Caco-2 (cell line): Measurements from ENCODE around the gene NAB1. TPM values are rescaled to one million over a fixed set of nuclear protein-coding genes. Genes with fewer than 3 reads are reported as not detected.

ENCODE experiments used
- BruUV-seq: library from RNA; stranded (reverse); fragments of 400-500 nt; replicated peaks from 2 replicates; lab custom pipeline; 2021; lab: Mats Ljungman, UMichigan
- CTCF ChIA-PET: fragments of 300-600 bp; sonication (Branson Sonifier 250); formaldehyde crosslinking; loops from one replicate; lab custom pipeline; 2022; ENCODE audit warnings: antibody characterized with exemption; lab: Charles Lee
- POLR2A ChIA-PET: fragments of 300-600 bp; sonication (Branson Sonifier 250); formaldehyde crosslinking; loops from one replicate; lab custom pipeline; 2022; ENCODE audit warnings: antibody characterized with exemption; lab: Charles Lee
- DNase-seq, 2 experiments: peaks; one replicate each; pipeline versions ENCODE4 v3.0.0 to v3.0.0-alpha.2; 2020 to 2022
- H3K27me3 ChIP-seq: replicated peaks from 2 replicates; pipeline ENCODE4 v1.6.0; 2011; ENCODE audit warnings: low read length; ENCODE audit not compliant: control insufficient read depth, insufficient read depth
- H3K36me3 ChIP-seq: 2 replicates; pipeline ENCODE4 v1.5.1; 2011; ENCODE audit warnings: low read length; ENCODE audit not compliant: control insufficient read depth, insufficient read depth
- H3K4me1 ChIP-seq: fragments of 250-450 bp; sonication (Bioruptor Pico); 2 replicates; pipeline ENCODE4 v1.5.1; 2020; ENCODE audit warnings: mild to moderate bottlenecking
- H3K4me3 ChIP-seq: 2 replicates; pipeline ENCODE4 v1.5.1; 2011; ENCODE audit warnings: low read depth, mild to moderate bottlenecking, control low read depth, low read length
- H3K9me3 ChIP-seq: fragments of 250-450 bp; sonication (Bioruptor Pico); 2 replicates; pipeline ENCODE4 v1.5.1; 2020; ENCODE audit warnings: mild to moderate bottlenecking, moderate library complexity
- H3K27ac Mint-ChIP-seq: one replicate; pipeline ENCODE4 v1.8.0; 2022; ENCODE audit warnings: mixed read lengths; ENCODE audit not compliant: unreplicated experiment
- H3K27me3 Mint-ChIP-seq: one replicate; pipeline ENCODE4 v1.8.0; 2022; ENCODE audit warnings: mixed read lengths; ENCODE audit not compliant: insufficient read depth, unreplicated experiment
- H3K36me3 Mint-ChIP-seq: one replicate; pipeline ENCODE4 v1.8.0; 2022; ENCODE audit warnings: mild to moderate bottlenecking, mixed read lengths; ENCODE audit not compliant: insufficient read depth, unreplicated experiment
- H3K4me1 Mint-ChIP-seq: one replicate; pipeline ENCODE4 v1.8.0; 2022; ENCODE audit warnings: low read depth, mixed read lengths; ENCODE audit not compliant: unreplicated experiment
- H3K4me3 Mint-ChIP-seq: one replicate; pipeline ENCODE4 v1.8.0; 2022; ENCODE audit warnings: mild to moderate bottlenecking, moderate library complexity, mixed read lengths; ENCODE audit not compliant: unreplicated experiment
- H3K9me3 Mint-ChIP-seq: one replicate; pipeline ENCODE4 v1.8.0; 2022; ENCODE audit warnings: mixed read lengths; ENCODE audit not compliant: unreplicated experiment
- CTCF ChIP-seq, 2 experiments: fragments of 200-600 bp in 1 of 2; IDR thresholded peaks; 1 replicate in 1 of 2; 2 replicates in 1 of 2; pipeline versions ENCODE4 v1.5.1 to v1.8.0; 2011 to 2022; ENCODE audit warnings: antibody characterized with exemption in 1 of 2, control low read depth in 1 of 2, inconsistent platforms in 1 of 2, low read depth in 1 of 2, low read length in 1 of 2, mild to moderate bottlenecking in 1 of 2, moderate library complexity in 1 of 2; ENCODE audit not compliant: insufficient read depth in 1 of 2, severe bottlenecking in 1 of 2, unreplicated experiment in 1 of 2
- intact Hi-C: fragments of 100-400 bp; cut with micrococcal nuclease; formaldehyde crosslinking; loops from one replicate; pipeline ENCODE4 v1.10.0; 2022; ENCODE audit not compliant: unreplicated experiment
- total RNA-seq: library from RNA; stranded (reverse); gene quantifications from 2 replicates; pipeline ENCODE4 v1.2.3, GENCODE V29; 2022

The NAB1 gene
- total RNA-seq, 1 experiment from 2014 or later: 88.1 TPM

GRCh38 chr2:190634381-190634780 is 14.5 kb upstream of the NAB1 start:
- H3K27me3 ChIP-seq: no peaks in the 10 kb centered on the region
- TF ChIP-seq CTCF (IDR thresholded peaks at IDR 0.05; ENCODE audit: insufficient read depth in 1 of 2, low read depth in 1 of 2, low read length in 1 of 2, severe bottlenecking in 1 of 2, unreplicated experiment in 1 of 2): no peak
- CTCF ChIA-PET: no interaction called here
- DNase-seq: no peak
- no peaks in the 10 kb centered on the region for H3K9me3 ChIP-seq
- no peaks in the 10 kb centered on the region for H3K27me3 Mint-ChIP-seq
- no peak overlapping the region for H3K4me3 ChIP-seq
- no peak overlapping the region for H3K4me3 Mint-ChIP-seq
- no peaks in the 10 kb centered on the region for H3K9me3 Mint-ChIP-seq
- no TSS peak for BruUV-seq
- intact Hi-C loops: no loop called here
- H3K4me1 Mint-ChIP-seq: peaks cover 23% of the 10 kb centered on the region
- H3K36me3 ChIP-seq: no peaks in the 10 kb centered on the region
- no peaks in the 10 kb centered on the region for H3K36me3 Mint-ChIP-seq
- POLR2A ChIA-PET: no interaction called here
- H3K4me1 ChIP-seq: peaks cover 24% of the 10 kb centered on the region
- H3K27ac Mint-ChIP-seq: no peak overlapping the region

- no TSS peak for BruUV-seq
- H3K9me3 ChIP-seq: no peaks in the 10 kb centered on the region
- no peaks in the 10 kb centered on the region for H3K36me3 ChIP-seq
- peaks cover 23% of the 10 kb centered on the region for H3K4me1 Mint-ChIP-seq
- no peaks in the 10 kb centered on the region for H3K36me3 Mint-ChIP-seq
- ChIA-PET CTCF (no interaction called here), POLR2A (no interaction called here)
- TF ChIP-seq CTCF (IDR thresholded peaks at IDR 0.05; ENCODE audit: insufficient read depth in 1 of 2, low read depth in 1 of 2, low read length in 1 of 2, severe bottlenecking in 1 of 2, unreplicated experiment in 1 of 2): peak in 1 of 2 experiments; percentile 13
- no peaks in the 10 kb centered on the region for H3K27me3 Mint-ChIP-seq
- DNase-seq: no peak
- no peak overlapping the region for H3K4me3 Mint-ChIP-seq
- peaks cover 24% of the 10 kb centered on the region for H3K4me1 ChIP-seq
- H3K27ac Mint-ChIP-seq: no peak overlapping the region
- H3K27me3 ChIP-seq: no peaks in the 10 kb centered on the region
- intact Hi-C loops: loop anchor here (1.0 kb wide), 1 partner anchor 11 kb away; no protein-coding TSS in a partner anchor
- no peaks in the 10 kb centered on the region for H3K9me3 Mint-ChIP-seq
- H3K4me3 ChIP-seq: no peak overlapping the region
Observed at GRCh38 chr2:190635781-190636180, 13.1 kb upstream of the NAB1 start.

- no peaks in the 10 kb centered on the region for H3K27me3 Mint-ChIP-seq
- H3K36me3 ChIP-seq: no peaks in the 10 kb centered on the region
- ChIA-PET CTCF (no interaction called here), POLR2A (no interaction called here)
- peaks cover 29% of the 10 kb centered on the region for H3K4me1 Mint-ChIP-seq
- BruUV-seq: no TSS peak
- DNase-seq: peak in 1 of 2 experiments; percentile 33
- peaks cover 28% of the 10 kb centered on the region for H3K4me1 ChIP-seq
- no peaks in the 10 kb centered on the region for H3K27me3 ChIP-seq
- no peaks in the 10 kb centered on the region for H3K9me3 ChIP-seq
- no peak overlapping the region for H3K4me3 ChIP-seq
- no peak for TF ChIP-seq CTCF (IDR thresholded peaks at IDR 0.05; ENCODE audit: insufficient read depth in 1 of 2, low read depth in 1 of 2, low read length in 1 of 2, severe bottlenecking in 1 of 2, unreplicated experiment in 1 of 2)
- intact Hi-C loops: loop anchor here (1.0 kb wide), 1 partner anchor 10 kb away; no protein-coding TSS in a partner anchor
- no peak overlapping the region for H3K4me3 Mint-ChIP-seq
- no peak overlapping the region for H3K27ac Mint-ChIP-seq
- no peaks in the 10 kb centered on the region for H3K36me3 Mint-ChIP-seq
- H3K9me3 Mint-ChIP-seq: no peaks in the 10 kb centered on the region
Observed at GRCh38 chr2:190636361-190636760, 12.5 kb upstream of the NAB1 start.
